OCI-LY3 (cell line): ENCODE measurements around the gene STAT5B.
"Not testable (repeated sequence)": the region's sequence is repeated elsewhere in the genome, so short reads cannot be mapped to it uniquely, and the experiment has no call there.

Experiments used
- H2AFZ ChIP-seq: fragments of 200-600, 300-600 bp; shearing (Covaris generic); 2 replicates; pipeline ENCODE4 v1.6.0; 2014; ENCODE audit warnings: antibody characterized with exemption, low read depth, low read length
- H3K27ac ChIP-seq: fragments of 200-600, 300-600 bp; sonication (generic); 2 replicates; pipeline ENCODE4 v1.5.1; 2014; ENCODE audit warnings: mild to moderate bottlenecking, low read length, moderate library complexity, mixed read lengths
- H3K27me3 ChIP-seq: fragments of 200-600, 300-600 bp; sonication (generic); 2 replicates; pipeline ENCODE4 v1.6.1; 2014; ENCODE audit warnings: low read depth, low read length, mixed read lengths
- H3K36me3 ChIP-seq: fragments of 200-600, 300-600 bp; sonication (generic); replicated peaks from 2 replicates; pipeline ENCODE3; 2014; ENCODE audit warnings: low read depth, low read length, mixed read lengths
- H3K4me1 ChIP-seq: fragments of 300-600, 200-600 bp; sonication (generic); 2 replicates; pipeline ENCODE4 v1.6.1; 2014; ENCODE audit warnings: low read length, mixed read lengths
- H3K4me2 ChIP-seq: fragments of 200-600, 300-600 bp; sonication (generic); 2 replicates; pipeline ENCODE4 v1.6.1; 2014; ENCODE audit warnings: low read length, mixed read lengths
- H3K4me3 ChIP-seq: fragments of 300-600, 200-600 bp; sonication (generic); 2 replicates; pipeline ENCODE4 v1.5.1; 2014; ENCODE audit warnings: antibody characterized with exemption, mild to moderate bottlenecking, low read length, moderate library complexity
- H3K79me2 ChIP-seq: fragments of 300-600, 200-600 bp; shearing (Covaris generic); 2 replicates; pipeline ENCODE4 v1.6.1; 2014; ENCODE audit warnings: mild to moderate bottlenecking, low read length, mixed read lengths
- H3K9ac ChIP-seq: fragments of 300-600, 200-600 bp; shearing (Covaris generic); 2 replicates; pipeline ENCODE4 v1.6.0; 2014; ENCODE audit warnings: mild to moderate bottlenecking, low read length, moderate library complexity
- H3K9me3 ChIP-seq: fragments of 200-600, 300-600 bp; shearing (Covaris generic); 2 replicates; pipeline ENCODE4 v1.6.1; 2014; ENCODE audit warnings: low read length, mixed read lengths; ENCODE audit not compliant: insufficient read depth
- H4K20me1 ChIP-seq: fragments of 200-600, 300-600 bp; sonication (generic); 2 replicates; pipeline ENCODE4 v1.6.1; 2016; ENCODE audit warnings: low read length, mixed read lengths; ENCODE audit not compliant: insufficient read depth
- EZH2phosphoT487 ChIP-seq: fragments of 200-600 bp; shearing (Covaris generic); IDR thresholded peaks from 2 replicates; pipeline ENCODE4 v1.6.1; 2018; ENCODE audit warnings: antibody characterized with exemption, mixed run types, low read depth
- TF ChIP-seq, protein P1 (sequence below): fragments of 200-600, 300-600 bp; sonication (generic); IDR thresholded peaks from 2 replicates; pipeline ENCODE4 v1.5.1; 2014; ENCODE audit warnings: antibody characterized with exemption, low read length, low read depth

Gene STAT5B

DNA sequence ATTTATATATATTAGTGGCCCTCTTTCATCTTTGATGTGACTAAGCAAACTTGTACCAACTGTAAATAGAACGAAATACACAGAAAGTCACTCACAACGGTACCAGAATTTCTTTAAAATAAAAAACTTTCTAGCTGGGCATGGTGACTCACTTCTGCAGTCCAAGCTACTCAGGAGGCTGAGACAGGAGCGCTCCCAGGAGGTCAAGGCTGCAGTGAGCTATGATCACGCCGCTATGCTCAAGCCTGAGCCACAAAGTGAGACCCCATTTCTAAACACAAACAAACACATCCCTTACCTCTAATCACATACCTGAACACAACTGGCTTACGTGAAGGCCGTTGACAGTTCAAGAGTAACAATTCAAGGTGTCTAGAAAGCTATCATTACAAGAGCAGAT, 29.7 kb downstream of the STAT5B start:
- H3K79me2 ChIP-seq, result peaks cover 88% of the 10 kb centered on the region
- H3K9ac ChIP-seq, result no peak overlapping the region

DNA sequence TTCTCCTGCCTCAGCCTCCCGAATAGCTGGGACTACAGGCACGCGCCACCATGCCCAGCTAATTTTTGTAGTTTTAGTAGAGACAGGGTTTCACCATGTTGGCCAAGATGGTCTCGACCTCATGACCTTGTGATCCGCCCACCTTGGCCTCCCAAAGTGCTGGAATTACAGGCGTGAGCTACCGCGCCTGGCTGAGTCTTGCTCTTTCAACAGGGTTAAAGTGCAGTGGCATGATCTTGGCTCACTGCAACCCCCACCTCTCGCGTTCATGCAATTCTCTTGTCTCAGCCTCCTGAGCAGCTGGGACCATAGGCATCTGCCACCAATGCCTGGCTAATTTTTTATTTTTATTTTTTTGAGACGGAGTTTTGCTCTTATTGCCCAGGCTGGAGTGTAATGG, 31.0 kb downstream of the STAT5B start:
- H2AFZ ChIP-seq, H3K27ac ChIP-seq, H3K4me2 ChIP-seq, H3K9ac ChIP-seq, H3K27me3 ChIP-seq, H3K9me3 ChIP-seq, H3K4me3 ChIP-seq: not testable (repeated sequence)
- Histone ChIP-seq H3K36me3 (peaks cover 10% of the 10 kb centered on the region), H3K4me1 (peaks cover 19% of the 10 kb centered on the region), H3K79me2 (peaks cover 88% of the 10 kb centered on the region), H4K20me1 (peaks cover 70% of the 10 kb centered on the region)

More for the DNA sequence above, 29.7 kb downstream of the STAT5B start:
- peaks cover 15% of the 10 kb centered on the region for H3K36me3 ChIP-seq
- no peak overlapping the region for H3K27ac ChIP-seq
- H3K27me3 ChIP-seq, result no peaks in the 10 kb centered on the region
- no peak overlapping the region for H3K4me2 ChIP-seq
- H4K20me1 ChIP-seq, result peaks cover 67% of the 10 kb centered on the region
- H2AFZ ChIP-seq, result no peak overlapping the region
- no peak for TF ChIP-seq EZH2phosphoT487
- TF ChIP-seq, protein P1, sequence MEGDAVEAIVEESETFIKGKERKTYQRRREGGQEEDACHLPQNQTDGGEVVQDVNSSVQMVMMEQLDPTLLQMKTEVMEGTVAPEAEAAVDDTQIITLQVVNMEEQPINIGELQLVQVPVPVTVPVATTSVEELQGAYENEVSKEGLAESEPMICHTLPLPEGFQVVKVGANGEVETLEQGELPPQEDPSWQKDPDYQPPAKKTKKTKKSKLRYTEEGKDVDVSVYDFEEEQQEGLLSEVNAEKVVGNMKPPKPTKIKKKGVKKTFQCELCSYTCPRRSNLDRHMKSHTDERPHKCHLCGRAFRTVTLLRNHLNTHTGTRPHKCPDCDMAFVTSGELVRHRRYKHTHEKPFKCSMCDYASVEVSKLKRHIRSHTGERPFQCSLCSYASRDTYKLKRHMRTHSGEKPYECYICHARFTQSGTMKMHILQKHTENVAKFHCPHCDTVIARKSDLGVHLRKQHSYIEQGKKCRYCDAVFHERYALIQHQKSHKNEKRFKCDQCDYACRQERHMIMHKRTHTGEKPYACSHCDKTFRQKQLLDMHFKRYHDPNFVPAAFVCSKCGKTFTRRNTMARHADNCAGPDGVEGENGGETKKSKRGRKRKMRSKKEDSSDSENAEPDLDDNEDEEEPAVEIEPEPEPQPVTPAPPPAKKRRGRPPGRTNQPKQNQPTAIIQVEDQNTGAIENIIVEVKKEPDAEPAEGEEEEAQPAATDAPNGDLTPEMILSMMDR, result no peak
- no peaks in the 10 kb centered on the region for H3K9me3 ChIP-seq
- H3K4me3 ChIP-seq, result no peak overlapping the region
- peaks cover 19% of the 10 kb centered on the region for H3K4me1 ChIP-seq

DNA sequence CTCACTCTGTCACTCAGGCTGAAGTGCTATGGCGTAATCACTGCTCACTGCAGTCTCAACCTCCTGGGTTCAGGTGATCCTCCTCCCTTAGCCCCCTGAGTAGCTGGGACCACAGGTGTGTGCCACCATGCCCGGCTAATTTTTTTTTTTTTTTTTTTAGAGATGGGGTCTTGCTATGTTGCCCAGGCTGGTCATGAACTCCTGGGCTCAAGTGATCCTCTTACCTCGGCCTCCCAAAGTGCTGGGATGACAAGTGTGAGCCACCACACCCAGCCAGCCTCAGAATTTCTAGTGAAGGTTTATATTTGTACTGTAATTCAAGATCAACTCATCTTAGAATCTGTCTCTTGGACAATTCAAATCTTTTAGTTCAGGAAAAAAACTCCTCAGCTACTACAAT, 32.1 kb downstream of the STAT5B start:
- H3K36me3 ChIP-seq, result peaks cover 10% of the 10 kb centered on the region
- H3K79me2 ChIP-seq, result peaks cover 85% of the 10 kb centered on the region
- H3K9ac ChIP-seq, H3K27ac ChIP-seq, H3K27me3 ChIP-seq, H3K4me1 ChIP-seq, H3K9me3 ChIP-seq, H3K4me2 ChIP-seq, H3K4me3 ChIP-seq, H2AFZ ChIP-seq: not testable (repeated sequence)
- H4K20me1 ChIP-seq, result peaks cover 71% of the 10 kb centered on the region

DNA sequence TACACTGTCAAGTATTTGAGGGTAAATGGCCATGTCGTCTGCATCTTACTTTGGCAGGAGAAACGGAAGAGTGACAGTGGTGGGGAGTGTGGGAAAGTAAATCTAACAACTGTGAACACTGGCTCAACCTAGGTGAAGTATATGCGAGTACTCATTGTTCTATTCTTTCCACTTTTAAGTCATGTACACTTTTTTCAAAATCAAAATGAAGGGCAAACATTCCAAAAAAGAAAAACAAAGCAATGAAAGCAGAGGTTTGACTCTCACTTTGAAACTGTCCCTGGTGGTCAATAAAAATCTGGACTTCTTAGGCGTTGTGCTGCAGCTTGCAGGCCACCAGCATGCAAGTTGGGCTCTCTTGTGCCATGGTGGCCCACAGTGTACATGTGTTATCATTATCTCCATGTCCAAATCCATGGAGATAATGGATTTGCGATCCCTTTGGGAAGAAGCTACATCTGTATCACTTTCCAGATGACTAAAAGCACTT, 32.7 kb downstream of the STAT5B start:
- H3K4me1 ChIP-seq, result peaks cover 3% of the 10 kb centered on the region; the same call in 1 of the 2 replicates
- H3K9ac ChIP-seq, result no peak overlapping the region
- no peaks in the 10 kb centered on the region for H3K27me3 ChIP-seq
- H2AFZ ChIP-seq, result no peak overlapping the region
- peaks cover 10% of the 10 kb centered on the region for H3K36me3 ChIP-seq
- H4K20me1 ChIP-seq, result peaks cover 70% of the 10 kb centered on the region
- H3K4me2 ChIP-seq, result no peak overlapping the region
- no peak overlapping the region for H3K4me3 ChIP-seq
- no peak overlapping the region for H3K27ac ChIP-seq
- no peak for TF ChIP-seq EZH2phosphoT487
- TF ChIP-seq, protein P1, result no peak
- peaks cover 82% of the 10 kb centered on the region for H3K79me2 ChIP-seq
- no peaks in the 10 kb centered on the region for H3K9me3 ChIP-seq

DNA sequence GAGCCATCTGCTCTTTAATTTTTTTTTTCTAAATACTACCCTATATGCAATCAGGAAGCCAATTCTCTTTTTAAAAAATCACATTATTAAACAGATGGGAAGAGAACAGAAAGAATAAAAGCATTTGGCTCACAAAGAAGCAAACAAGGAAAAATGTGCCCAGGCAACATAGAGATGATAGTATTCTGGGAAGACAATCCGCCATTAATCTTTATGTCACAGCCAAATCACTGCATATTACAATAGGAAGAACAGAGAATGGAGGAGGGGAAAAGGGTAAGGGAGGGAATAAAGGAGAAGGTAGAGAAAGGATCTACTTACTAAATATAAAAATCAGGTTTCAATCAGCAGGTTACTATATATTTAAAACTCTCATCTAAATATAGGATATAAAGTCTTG, 34.3 kb downstream of the STAT5B start:
- TF ChIP-seq EZH2phosphoT487, result no peak
- TF ChIP-seq, protein P1, result no peak
- no peaks in the 10 kb centered on the region for H3K27me3 ChIP-seq
- no peak overlapping the region for H3K9ac ChIP-seq
- H3K4me2 ChIP-seq, result no peak overlapping the region
- H4K20me1 ChIP-seq, result peaks cover 66% of the 10 kb centered on the region
- H3K4me3 ChIP-seq, result no peak overlapping the region
- H3K79me2 ChIP-seq, result peaks cover 82% of the 10 kb centered on the region
- no peaks in the 10 kb centered on the region for H3K9me3 ChIP-seq
- no peak overlapping the region for H2AFZ ChIP-seq
- no peaks in the 10 kb centered on the region for H3K4me1 ChIP-seq
- H3K27ac ChIP-seq, result no peak overlapping the region
- H3K36me3 ChIP-seq, result no peaks in the 10 kb centered on the region

DNA sequence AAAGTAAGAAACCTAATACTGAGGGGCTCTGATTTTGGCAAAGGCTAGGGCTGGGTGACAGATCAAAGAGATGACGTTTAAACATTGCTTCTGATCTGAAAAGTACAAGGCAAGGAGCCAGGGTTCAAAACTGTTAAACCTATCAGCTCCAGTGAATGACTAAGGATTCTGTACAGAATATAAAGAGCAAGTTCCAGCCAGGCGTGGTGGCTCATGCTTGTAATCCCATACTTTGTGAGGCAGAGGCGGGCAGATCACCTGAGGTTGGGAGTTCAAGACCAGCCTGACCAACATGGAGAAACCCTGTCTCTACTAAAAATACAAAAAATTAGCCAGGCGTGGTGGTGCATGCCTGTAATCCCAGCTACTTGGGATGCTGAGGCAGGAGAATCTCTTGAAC, 35.3 kb downstream of the STAT5B start:
- Histone ChIP-seq H3K79me2 (peaks cover 82% of the 10 kb centered on the region), H4K20me1 (peaks cover 69% of the 10 kb centered on the region)
- H3K27me3 ChIP-seq, H3K9me3 ChIP-seq, H3K9ac ChIP-seq, H2AFZ ChIP-seq, H3K27ac ChIP-seq, H3K4me1 ChIP-seq, H3K4me2 ChIP-seq, H3K4me3 ChIP-seq, H3K36me3 ChIP-seq: not testable (repeated sequence)
